Suppressor macrophage treated with lipopolysaccharide for 1 hour (primary cell): ENCODE results near the gene RCSD1.
"Not testable (repeated sequence)": the region's sequence is repeated elsewhere in the genome, so short reads cannot be mapped to it uniquely, and the experiment has no call there.

Experiments
- DNase-seq, 3 donors: peaks; one replicate each; pipeline ENCODE4 v3.0.0-alpha.2; 2020 to 2022

Gene RCSD1

DNA sequence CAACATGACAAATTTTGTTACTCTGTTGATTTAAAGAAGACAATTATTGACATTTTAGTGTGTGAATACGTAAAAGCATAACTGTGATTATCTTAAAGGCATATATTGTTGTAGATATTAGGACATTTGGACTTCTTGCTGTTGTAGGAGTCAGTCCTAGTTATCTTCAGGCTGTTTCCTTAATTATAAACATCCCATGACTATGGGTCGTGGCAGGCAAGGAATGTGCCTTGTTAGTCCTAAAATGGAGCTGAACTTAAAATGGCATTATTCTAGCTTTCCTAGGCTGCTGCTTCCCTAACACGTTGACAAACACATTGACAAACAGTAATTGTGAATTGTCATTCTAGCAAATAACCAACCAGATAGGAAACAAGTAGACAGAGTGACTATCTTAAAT is 87.3 kb downstream of the RCSD1 start:
- DNase-seq = no peak

DNA sequence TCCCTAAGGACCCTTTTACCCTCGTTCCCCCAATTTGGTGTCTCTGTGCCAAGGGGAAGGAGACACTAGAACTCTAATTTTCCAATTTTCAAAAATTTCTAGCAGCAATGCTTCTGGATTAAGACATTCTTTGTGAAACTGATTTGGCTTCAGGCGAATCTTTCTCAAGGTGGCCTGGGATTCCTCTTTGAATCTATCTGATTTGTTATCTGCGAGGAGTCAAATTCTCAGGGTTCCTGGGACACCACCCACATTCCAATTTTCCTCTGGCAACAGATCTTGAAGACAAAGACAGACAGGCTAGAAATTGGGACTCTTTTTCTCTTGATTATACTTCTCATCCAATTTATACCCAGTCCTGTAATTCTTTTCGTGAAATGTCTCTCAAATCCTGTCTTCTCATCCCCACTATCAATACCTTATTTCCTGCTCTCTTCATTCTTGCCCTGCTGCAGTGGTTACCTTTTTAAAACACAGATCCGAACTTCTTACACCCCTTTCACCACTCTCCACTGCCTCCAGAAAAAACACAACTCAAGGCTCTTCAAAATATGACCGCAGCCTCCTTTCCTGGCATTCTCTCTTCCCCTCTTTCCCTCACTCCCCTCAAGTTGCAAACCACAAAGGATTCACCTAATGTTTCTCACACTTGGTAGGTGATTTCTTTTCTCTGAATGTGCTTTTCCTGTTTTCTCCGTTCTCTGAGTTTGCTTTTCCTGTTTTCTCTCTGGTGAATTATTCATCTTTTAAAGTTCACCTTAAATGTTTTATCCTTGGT is 89.1 kb downstream of the RCSD1 start:
- DNase-seq = no peak

DNA sequence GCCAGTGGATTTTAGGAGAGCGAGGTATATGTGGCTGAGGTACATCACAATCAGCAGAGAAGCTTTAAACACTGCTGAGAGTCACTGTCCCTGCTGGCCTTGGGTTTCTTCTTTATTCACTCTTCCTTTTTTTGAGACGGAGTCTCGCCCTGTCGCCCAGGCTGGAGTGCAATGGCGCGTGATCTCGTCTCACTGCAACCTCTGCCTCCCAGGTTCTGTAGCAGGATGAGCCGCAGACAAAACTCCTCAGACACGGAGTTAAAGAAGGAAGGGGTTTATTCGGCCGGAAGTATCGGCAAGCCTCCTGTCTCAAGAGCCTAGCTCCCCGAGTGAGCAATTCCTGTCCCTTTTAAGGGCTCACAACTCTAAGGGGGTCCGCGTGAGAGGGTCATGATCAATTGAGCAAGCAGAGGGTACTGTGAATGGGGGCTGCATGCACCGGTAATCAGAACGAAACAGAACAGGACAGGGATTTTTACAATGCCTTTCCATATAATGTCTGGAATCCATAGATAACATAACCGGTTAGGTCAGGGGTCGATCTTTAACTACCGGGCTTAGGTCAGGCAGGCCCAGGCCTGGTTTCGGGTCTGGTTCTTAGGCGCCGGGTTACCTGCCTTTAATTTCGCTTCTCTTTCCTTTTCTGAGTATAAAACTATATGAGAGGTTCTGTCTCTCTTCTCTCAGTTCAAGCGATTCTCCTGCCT is 89.8 kb downstream of the RCSD1 start:
- DNase-seq = peak in 1 of 3 donors; percentile 18

DNA sequence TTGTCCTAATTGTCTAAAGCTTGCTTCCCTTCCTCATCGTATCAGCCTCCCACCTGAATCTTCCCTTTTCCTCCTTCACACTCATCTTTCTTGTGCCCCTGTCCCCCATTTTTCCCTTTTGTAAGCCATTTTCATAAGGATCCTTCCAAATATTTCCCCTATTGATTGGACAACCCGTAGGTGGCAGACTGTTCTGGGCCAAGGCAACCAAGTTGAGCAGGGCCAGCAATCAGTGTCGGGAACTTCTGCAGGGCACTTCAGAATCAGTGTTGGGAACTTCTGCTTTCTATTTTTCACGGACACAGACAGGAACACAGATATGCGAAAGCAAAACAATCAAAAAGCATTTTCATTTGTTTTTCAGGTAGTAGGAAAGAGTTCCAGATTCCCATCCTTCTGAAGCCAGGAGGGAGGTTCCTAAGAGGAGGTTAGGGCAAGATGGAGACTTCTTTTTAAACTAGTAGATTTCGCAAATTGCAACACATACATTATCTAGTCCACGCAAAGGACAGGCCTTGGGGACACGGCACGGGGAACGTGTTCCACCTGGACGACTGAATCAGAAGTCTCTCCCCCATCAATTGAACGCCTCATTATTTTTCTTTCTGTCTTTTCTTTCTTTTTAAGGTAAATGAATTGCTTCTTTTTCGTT is 91.1 kb downstream of the RCSD1 start:
- DNase-seq = peak; percentile 73 to 83 (median 74)

DNA sequence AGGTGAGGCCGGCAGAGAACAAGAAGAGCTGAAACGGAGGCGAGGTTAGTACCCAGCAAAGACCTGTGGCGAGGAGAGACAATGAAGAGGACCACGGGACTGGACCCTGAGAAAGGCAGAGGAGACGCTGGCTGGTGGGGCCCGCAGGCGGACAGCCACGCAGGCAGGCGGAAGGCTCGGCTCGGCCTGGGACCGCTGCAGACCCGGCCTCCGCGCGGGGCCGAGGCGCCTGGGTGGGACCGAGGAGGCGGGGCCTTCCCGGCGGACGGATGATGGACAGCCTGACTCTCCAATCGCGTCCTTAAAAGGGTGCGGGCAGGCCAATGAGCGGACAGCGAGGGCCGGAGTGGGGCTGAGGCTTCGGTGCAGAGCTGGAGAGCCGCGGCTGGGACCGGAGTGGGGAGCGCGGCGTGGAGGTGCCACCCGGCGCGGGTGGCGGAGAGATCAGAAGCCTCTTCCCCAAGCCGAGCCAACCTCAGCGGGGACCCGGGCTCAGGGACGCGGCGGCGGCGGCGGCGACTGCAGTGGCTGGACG is 91.7 kb downstream of the RCSD1 start, which contains the start of gene MPZL1:
MPZL1 (plus strand) TSS at position 366 of the 535 bp plus-strand sequence. CDS start 170 bp downstream, outside the sequence.
- peak; percentile 95 to 97 (median 96) for DNase-seq

DNA sequence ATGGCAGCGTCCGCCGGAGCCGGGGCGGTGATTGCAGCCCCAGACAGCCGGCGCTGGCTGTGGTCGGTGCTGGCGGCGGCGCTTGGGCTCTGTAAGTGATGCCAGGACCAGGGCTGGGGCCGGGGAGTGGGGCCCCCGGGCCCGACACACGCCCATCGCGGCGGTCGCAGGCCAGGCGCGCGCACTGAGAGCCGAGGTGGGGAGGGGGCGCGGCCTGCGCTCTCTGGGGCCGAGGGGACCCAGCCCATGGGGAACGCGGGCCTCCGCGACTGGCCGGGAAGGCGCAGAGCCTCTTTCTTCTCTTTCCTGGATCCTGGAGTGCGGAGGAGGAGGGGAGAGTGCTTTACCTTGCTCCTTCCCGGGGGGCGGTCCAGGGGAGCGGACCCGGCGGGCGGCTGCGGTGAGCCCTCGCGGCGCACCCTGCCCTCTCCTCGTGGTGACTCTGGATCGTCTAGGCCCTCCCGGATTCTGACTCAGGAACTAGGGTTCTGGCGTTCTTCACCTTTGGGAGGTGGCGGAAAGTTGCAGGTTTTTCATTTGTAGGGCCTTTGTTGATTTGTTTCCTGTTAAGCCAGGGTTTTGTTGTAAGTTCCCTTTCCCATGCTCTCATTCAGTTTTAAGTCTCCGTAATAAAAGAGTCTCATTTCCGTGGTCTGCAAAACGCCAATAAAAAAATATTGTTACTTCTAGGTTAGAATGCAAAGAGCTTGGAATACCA is 92.3 kb downstream of the RCSD1 start:
- peak; percentile 28 to 53 (median 31) for DNase-seq

DNA sequence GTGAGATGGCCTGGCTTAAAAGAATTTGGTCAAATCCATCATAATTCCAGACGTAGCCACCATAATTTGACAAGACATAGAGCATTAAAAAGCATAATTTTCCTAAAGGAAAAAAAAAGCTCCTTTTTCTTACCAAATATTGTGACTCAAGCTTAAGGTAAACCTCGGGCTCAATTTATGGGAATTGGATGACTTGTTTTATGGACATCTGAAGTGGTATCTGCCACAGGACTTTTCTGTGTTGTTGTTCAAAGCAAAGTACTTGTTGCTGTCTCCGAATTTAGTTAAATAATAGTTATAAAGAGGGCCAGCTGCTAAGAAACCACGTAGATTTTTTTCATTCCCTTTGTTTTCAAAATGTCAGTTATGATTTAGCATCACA is 92.8 kb downstream of the RCSD1 start:
- DNase-seq = no peak

DNA sequence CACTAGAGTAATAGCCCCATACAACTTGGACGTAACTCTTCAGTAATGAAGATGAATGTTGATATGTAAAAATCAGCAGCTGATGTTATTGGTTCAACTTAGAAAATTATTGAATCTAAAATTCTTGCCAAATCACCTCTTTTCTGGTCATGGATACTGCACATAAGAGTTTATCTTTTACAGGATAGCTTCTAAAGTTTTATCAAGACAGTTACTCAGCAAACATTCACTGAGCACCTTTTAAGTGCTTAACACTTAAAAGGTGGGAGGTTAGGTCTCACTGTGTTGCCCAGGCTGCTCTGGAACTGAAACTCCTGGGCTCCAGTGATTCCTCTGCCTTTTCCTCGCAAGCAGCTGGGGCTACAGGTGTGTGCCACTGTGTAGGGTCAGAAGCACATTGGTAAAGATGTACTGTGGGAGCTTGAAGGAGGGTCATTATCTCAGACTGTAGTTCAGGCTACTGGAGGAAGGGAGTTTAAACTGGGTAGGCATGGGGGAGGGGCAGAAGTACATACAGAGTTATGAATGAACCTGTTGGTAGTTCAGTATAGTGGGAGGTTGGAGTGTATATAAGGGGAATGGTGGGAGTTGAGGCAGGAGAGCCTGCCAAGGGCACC is 93.8 kb downstream of the RCSD1 start:
- no peak for DNase-seq

DNA sequence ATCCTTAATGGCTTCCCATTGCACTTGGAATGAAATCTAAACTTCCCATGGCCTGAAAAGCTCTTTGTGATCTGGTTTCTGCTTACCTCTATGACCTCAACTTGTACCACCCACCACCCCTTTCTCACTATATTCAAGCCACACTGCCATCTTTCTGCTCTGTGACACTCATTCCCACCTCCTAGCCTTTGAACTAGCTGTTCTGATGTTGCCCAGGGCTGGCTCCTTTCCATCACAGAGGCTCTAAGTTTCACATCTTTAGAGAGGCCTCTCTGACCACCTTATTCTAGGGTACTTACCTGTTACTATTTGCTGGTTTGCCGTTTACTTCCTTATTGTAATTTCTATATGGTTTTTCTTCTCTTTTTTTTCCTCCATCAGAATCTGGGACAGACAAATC is 96.0 kb downstream of the RCSD1 start:
- no peak for DNase-seq

DNA sequence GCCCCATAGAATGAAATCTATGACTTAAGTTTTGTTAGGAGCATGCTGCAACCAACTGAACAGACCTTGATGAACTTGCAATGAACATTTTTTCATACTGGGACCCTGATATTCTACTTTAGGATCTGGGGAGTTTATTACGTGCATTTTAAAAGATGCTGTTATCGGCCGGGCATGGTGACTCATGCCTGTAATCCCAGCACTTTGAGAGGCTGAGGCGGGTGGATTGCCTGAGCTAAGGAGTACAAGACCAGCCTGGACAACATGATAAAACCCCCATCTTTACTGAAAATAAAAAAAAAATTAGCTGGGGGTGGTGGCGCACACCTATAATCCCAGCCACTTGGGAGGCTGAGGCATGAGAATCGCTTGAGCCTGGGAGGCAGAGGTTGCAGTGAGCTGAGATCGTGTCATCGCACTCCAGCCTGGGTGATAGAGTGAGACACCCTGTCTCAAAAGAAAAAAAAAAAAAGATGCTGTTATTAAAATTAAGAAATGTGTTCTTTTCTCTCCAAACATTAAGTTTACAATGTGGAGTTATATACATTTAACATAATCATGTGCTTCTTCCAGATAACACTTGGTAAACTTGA is 98.9 kb downstream of the RCSD1 start:
- no peak for DNase-seq

DNA sequence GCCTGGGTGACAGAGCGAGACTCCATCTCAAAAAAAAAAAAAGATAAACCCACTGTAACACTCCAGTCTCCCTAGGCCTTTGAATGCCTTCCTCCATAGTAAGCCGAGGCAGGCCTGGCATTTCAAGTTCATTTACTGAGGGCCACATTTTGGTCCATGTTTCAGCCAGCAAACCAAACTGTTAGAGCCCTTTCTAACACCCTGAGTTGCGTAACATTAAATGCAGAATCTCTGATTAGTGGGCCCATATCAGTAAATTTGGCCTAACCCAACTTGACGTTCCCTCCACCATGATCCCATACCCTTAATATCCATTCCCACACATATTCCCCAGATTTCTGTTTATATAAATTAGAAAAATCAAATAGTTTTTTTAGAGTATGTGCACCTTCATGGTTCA is 104.2 kb downstream of the RCSD1 start:
- no peak for DNase-seq

DNA sequence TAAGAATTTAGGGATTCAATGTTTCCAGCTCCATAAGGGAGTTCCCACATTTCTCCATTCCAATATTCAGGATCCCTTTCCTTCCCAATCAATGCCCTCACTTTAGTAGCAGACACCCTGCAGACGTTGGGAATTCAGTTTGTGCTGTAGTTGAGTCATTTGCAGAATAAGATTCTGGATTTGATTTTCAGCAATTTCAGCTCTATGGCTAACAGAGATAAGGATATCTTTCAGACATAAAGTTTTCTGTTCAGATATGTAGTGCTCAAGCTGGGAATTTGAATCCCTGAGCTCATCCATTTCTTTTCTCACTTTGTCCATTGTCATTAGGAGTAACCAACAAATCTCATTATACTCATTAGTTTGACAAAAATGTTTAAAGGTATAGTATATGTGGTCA is 104.8 kb downstream of the RCSD1 start:
- DNase-seq = no peak

DNA sequence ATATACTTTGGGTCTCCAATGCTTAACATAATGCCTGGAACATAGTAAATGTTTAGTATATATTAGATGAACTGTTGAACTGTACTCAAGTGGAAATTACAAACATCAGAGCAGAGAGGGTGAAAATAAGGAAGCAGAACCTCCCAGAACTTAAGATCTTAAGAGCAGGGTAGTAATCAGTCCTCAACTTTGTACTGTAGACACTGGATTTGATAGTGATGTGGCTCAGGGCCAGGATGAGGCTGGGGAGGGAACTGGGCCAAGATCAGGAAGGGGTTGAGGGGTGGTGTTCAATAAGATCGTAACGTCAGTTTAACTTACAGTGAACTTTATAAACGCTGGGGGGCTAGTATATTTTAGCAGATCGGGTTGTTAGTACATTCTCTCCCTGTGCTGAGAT is 107.1 kb downstream of the RCSD1 start:
- DNase-seq = no peak

DNA sequence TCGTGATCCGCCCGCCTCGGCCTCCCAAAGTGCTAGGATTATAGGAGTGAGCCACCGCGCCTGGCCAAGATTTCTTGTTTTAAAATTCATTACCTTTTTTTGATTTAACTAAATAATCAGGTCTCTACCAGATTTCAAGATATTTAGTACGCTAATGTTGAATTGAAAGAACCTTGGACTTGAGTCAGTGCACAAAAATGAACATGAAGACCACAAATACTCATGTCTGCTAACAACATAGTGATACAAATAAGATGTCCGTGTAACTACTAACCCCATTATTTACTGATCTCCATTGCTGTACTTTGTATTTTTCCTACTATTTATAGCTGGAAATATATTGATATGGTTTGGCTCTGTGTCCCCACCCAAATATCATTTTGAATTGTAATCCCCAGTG is 108.1 kb downstream of the RCSD1 start:
- no peak for DNase-seq

DNA sequence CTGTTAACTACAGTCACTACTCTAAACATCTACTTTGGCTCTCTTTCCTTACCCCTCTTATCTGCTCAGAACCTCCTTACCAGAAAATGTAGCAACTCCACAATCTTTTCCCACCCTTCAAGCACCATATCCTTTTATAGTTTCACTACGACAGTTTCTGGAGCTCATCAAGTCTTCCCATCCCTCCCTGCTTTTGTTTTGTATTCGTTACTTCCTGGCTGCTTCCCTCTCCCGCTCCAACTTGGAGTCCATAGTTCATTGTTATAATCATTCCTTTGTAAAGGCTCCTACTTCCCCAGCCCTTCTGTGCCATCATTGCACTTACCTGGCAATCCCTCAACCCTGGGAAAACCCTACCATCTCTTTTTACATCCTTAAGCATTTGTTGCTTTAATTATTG is 109.7 kb downstream of the RCSD1 start:
- DNase-seq = no peak

DNA sequence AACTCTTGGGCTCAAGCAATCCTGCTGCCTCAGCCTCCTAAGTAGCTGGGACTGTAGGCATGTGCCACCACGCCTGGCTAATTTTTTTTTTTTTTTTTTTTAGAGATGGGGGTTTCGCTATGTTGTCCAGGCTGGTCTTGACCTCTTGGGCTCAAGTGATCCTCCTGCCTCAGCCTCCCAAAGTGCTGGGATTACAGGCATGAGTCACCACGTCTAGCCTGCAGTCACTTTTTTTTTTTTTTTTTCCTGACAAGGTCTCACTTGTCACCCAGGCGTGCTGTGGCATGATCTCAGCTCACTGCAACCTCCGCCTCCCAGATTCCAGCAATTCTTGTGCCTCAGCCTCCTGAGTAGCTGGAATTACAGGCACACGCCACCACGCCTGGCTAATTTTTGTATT is 111.1 kb downstream of the RCSD1 start:
- DNase-seq = not testable (repeated sequence)

DNA sequence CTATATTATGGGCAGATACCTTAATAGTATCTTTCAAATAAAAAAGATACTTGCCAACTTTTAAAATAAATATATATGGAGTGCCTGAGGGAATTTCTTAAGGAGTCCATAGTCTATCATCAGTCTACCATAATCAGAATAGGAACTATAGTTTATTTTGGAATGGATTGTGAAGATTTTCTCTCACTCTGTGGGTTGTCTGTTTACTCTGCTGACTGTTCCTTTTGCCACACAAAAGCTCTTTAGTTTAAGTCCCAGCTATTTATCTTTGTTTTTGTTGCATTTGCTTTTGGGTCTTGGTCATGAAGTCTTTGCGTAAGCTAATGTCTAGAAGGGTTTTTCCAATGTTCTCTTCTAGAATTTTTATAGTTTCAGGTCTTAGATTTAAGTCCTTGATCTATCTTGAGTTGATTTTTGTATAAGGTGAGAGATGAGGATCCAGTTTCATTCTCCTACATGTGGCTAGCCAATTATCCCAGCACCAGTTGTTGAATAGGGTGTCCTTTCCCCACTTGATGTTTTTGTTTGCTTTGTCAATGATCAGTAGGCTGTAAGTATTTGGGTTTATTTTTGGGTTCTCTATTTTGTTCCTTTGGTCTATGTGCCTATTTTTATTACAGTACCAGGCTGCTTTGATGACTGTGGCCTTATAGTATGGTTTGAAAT is 112.5 kb downstream of the RCSD1 start:
- not testable (repeated sequence) for DNase-seq

DNA sequence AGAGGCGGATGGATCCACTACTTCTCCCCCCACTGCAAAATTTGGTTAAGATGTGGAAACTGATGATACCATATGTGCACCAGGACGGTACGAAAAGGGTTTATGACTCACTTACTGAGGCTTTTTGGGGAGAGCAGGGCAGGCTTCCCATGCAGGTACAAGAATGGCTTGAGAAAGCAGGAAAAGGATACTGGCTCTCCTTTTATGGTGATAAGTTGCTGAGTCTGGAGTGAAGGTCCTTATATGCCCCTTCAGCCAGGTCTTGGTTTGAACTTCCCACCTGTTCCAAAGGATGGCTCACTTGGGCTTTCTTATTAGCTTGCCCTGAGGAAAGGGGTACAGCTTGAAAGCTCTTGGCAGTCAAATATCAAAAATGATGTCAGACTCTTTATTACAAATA is 114.9 kb downstream of the RCSD1 start:
- no peak for DNase-seq

DNA sequence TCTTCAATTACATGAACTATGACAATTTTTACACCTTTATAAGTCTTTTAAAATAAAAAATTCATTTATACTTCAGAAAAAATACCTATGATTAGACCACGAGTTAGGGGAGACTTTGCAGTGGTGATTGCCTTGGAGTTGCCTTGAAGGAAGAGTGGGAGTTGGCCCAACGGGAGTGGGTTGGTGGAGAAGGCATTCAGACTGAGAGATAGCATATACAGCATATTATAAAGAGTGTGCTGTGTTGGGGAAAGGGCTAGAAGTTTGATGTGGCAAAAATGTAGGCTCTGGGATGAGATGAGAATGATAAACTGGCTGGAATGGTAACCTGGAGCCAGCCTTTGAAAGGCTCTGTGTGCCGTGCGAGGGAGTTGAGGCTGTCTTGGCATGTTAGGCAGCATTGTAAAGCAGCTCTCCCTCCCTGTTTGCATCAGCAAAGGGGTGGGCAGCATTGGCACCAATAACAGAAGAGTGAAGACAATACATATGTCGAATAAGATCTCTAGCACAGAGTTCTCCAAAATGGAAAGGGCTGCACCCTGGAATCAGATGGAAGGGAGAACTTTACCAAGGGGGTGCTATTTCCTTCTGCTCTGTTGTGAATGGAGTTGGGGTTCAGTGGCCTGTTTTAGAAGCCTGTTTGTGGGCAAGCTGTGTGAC is 116.1 kb downstream of the RCSD1 start:
- no peak for DNase-seq

DNA sequence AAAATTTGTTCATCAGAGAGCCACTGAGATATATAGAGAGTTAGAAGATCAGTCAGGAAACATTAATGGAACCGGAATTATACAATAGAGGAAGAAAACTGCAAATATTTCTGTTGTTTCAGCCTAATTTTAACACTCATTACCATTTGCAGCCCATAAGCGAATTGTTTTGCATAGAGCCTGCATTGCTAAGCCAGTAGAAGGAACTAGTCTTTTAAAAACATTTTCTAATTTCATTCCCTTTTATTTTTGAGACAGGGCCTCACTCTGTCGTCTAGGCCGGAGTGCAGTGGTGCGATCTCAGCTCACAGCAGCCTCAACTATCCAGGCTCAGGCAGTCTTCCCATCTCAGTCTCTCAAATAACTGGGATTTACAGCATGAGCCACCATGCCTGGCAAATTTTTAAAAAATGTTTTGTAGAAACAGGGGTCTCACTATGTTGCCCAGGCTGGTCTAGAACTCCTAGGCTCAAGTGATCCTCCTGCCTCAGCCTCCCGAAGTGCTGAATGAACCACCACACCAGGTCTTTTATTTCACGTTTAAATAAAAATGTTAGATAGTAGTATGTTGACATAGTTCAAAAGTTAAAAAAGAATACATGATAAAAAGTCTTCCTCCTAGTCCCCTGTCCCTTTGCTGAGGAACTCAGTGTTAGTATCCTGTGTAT is 117.1 kb downstream of the RCSD1 start:
- DNase-seq = no peak
